GM12872 (cell line): ENCODE data around the gene COX11.

Experiments used
- TF ChIP-seq, protein P1 (sequence below): IDR thresholded peaks from 3 replicates; pipeline ENCODE4 v1.5.1; 2011; ENCODE audit warnings: low read depth, mild to moderate bottlenecking, low read length, moderate library complexity; ENCODE audit not compliant: insufficient read depth

The COX11 gene

GRCh38 chr17:54941285-54941684, 27.2 kb downstream of the COX11 start:
- TF ChIP-seq, protein P1, sequence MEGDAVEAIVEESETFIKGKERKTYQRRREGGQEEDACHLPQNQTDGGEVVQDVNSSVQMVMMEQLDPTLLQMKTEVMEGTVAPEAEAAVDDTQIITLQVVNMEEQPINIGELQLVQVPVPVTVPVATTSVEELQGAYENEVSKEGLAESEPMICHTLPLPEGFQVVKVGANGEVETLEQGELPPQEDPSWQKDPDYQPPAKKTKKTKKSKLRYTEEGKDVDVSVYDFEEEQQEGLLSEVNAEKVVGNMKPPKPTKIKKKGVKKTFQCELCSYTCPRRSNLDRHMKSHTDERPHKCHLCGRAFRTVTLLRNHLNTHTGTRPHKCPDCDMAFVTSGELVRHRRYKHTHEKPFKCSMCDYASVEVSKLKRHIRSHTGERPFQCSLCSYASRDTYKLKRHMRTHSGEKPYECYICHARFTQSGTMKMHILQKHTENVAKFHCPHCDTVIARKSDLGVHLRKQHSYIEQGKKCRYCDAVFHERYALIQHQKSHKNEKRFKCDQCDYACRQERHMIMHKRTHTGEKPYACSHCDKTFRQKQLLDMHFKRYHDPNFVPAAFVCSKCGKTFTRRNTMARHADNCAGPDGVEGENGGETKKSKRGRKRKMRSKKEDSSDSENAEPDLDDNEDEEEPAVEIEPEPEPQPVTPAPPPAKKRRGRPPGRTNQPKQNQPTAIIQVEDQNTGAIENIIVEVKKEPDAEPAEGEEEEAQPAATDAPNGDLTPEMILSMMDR: no peak

DNA sequence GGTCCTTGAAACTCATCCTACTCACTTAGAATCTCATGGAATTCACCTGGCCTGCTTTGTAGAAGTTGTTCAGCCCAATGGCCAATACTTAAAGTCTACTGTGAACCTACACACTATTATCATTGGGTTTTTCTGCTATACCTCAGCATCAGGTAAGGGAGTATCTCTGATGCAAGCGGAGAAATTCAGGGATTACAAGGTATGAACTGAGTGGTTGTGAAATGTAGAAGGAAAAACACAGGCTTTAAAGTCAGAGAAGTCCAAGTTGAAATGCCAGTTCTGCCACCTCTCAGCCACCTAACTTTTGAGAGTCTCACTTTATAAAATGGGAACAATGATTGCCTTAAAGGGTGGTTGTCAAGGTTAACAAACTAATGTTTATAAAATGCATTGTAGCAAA, 31.0 kb downstream of the COX11 start:
- TF ChIP-seq, protein P1: no peak

DNA sequence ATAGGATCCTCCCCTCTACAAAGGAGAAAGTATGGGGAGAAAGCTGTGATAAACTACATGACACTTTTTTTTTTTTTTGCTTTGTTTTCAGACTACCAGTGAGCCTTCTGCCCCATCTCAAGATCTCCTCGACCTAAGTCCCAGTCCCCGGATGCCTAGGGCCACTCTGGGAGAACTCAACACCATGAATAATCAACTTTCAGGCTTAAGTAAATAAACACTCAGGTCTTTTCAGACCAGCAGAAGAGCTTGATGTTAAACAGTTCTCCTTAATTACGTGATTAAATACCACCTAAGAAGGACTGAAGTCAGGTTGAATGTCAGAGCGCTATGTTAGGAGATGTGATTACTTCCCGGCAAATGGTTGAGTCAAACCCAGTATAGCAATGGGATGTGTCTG, 31.4 kb downstream of the COX11 start:
- TF ChIP-seq, protein P1: no peak

DNA sequence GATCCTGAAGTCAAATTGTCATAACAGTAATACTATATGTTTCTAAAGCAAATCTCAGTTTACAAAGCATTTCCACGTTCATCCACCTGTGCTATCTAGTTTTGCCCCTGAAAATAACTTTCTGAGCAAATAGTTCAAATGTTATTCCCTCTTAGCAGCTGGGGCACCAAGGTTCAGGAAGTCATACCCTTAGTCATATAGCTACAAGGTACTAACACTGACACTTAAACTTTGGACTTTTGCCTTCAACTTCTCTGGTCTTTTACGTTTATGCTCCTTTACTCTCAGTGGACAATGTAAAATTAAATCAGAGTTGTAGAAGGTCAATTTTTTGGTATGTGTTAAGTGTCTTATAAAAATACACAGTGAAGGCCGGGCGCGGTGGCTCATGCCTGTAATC, 33.0 kb downstream of the COX11 start:
- TF ChIP-seq, protein P1: no peak

GRCh38 chr17:54933921-54934320, 34.5 kb downstream of the COX11 start:
- TF ChIP-seq, protein P1: no peak

DNA sequence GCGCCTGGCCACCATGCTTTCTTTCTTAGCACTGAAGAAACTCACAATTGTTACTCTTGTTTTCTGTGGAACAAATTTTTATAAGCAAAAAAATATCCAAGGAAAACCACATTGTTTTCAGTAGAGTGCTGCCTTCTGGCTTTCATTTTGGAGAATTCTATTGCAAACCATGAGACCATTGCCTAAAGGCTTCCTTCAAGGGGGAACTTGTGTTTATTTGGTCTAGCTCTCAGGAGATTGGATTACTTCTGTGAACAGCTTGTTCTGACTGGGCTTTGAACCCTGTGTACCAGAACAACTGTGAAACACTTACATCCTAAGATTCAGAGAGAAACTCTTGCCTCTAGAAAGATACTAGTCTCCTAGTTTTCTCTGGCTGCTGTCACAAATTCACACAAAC, 35.7 kb downstream of the COX11 start:
- TF ChIP-seq, protein P1: no peak

GRCh38 chr17:54927525-54927924, 40.9 kb downstream of the COX11 start:
- TF ChIP-seq, protein P1: no peak

GRCh38 chr17:54924405-54924804, 44.0 kb downstream of the COX11 start:
- TF ChIP-seq, protein P1: no peak
